ENCODE data around the gene TPK1. TPM values are rescaled to one million over a fixed set of nuclear protein-coding genes. Genes with fewer than 3 reads are reported as not detected.

Gene TPK1
- total and polyA plus RNA-seq, 2 of the 4 experiments (the other 2 are of a cell fraction): 0.38 to 1.8 TPM

DNA sequence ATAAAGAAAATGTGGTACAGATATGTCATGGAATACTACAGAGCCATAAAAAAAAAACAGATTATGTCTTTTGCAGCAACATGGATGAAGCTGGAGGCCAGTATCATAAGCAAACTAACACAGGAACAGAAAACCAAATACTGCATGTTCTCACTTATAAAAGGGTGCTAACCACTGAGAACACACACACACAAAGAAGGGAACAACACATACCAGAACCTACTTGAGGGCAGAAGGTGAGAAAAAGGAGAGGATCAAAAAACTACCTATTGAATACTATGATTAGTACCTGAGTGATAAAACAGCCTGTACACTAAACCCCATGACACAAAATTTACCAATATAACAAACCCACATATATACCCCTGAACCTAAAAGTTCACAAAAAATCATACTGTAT, 144.6 kb downstream of the TPK1 start:
- H3K9me3 ChIP-seq (ENCODE audit: control insufficient read depth, insufficient read depth, low read length): no peaks in the 10 kb centered on the region
- no peak overlapping the region for H2AK9ac ChIP-seq (replicated peaks; ENCODE audit: low read depth, low read length, poor library complexity)
- H3K36me3 ChIP-seq (ENCODE audit: control insufficient read depth, insufficient read depth, low read length): no peaks in the 10 kb centered on the region
- no peaks in the 10 kb centered on the region for H3K4me1 ChIP-seq (ENCODE audit: control insufficient read depth, insufficient read depth, low read length)
- no peaks in the 10 kb centered on the region for H4K20me1 ChIP-seq (ENCODE audit: insufficient read depth, low read length)
- no peak overlapping the region for H2BK120ac ChIP-seq (ENCODE audit: low read depth, low read length)
- H2AFZ ChIP-seq (replicated peaks; ENCODE audit: low read length, poor library complexity): no peak overlapping the region
- H2AK5ac ChIP-seq (ENCODE audit: low read depth, low read length): no peak overlapping the region
- intact Hi-C loops (cut with micrococcal nuclease): no loop called here
- BruUV-seq (replicated peaks): no TSS peak
- no peaks in the 10 kb centered on the region for H3K27me3 ChIP-seq (ENCODE audit: control insufficient read depth, insufficient read depth, low read length)
- no peaks in the 10 kb centered on the region for H3K9me1 ChIP-seq (ENCODE audit: insufficient read depth, low read length)
- dilution Hi-C loops (cut with HindIII; ENCODE audit: low sequenced_read_pairs, unreplicated experiment): no loop called here
- ChIA-PET POLR2A (ENCODE audit: unreplicated experiment) (no interaction called here), CTCF (no interaction called here)
- H4K8ac ChIP-seq (ENCODE audit: low read depth in 2 of 2, low read length in 2 of 2): no peak overlapping the region
- H4K5ac ChIP-seq (ENCODE audit: low read depth, low read length): no peak overlapping the region
- H3K79me1 ChIP-seq (ENCODE audit: low read depth in 1 of 2, low read length in 2 of 2): no peaks in the 10 kb centered on the region
- TF ChIP-seq FOS (IDR thresholded peaks at IDR 0.05; ENCODE audit: low read depth, low read length) (no peak), SMC3 (IDR thresholded peaks at IDR 0.05; ENCODE audit: low read depth, low read length) (no peak), RFX5 (IDR thresholded peaks at IDR 0.05; ENCODE audit: low read depth, low read length) (no peak), USF2 (IDR thresholded peaks at IDR 0.05; ENCODE audit: low read depth, low read length) (no peak), MAFK (IDR thresholded peaks at IDR 0.05; ENCODE audit: low read depth, low read length) (no peak), CEBPB (IDR thresholded peaks at IDR 0.05; ENCODE audit: low read depth, low read length) (no peak), NFE2L2 (IDR thresholded peaks at IDR 0.05; ENCODE audit: low read depth, low read length) (no peak), RAD21 (IDR thresholded peaks at IDR 0.05; ENCODE audit: low read length) (no peak), RCOR1 (IDR thresholded peaks at IDR 0.05; ENCODE audit: insufficient replicate concordance, low read length) (no peak), MXI1 (IDR thresholded peaks at IDR 0.05; ENCODE audit: borderline replicate concordance, low read depth, low read length) (no peak)
- TF ChIP-seq, protein P1, sequence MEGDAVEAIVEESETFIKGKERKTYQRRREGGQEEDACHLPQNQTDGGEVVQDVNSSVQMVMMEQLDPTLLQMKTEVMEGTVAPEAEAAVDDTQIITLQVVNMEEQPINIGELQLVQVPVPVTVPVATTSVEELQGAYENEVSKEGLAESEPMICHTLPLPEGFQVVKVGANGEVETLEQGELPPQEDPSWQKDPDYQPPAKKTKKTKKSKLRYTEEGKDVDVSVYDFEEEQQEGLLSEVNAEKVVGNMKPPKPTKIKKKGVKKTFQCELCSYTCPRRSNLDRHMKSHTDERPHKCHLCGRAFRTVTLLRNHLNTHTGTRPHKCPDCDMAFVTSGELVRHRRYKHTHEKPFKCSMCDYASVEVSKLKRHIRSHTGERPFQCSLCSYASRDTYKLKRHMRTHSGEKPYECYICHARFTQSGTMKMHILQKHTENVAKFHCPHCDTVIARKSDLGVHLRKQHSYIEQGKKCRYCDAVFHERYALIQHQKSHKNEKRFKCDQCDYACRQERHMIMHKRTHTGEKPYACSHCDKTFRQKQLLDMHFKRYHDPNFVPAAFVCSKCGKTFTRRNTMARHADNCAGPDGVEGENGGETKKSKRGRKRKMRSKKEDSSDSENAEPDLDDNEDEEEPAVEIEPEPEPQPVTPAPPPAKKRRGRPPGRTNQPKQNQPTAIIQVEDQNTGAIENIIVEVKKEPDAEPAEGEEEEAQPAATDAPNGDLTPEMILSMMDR (conservative IDR thresholded peaks at IDR 0.05; ENCODE audit: low read depth, low read length): no peak
- TF ChIP-seq, protein P2, sequence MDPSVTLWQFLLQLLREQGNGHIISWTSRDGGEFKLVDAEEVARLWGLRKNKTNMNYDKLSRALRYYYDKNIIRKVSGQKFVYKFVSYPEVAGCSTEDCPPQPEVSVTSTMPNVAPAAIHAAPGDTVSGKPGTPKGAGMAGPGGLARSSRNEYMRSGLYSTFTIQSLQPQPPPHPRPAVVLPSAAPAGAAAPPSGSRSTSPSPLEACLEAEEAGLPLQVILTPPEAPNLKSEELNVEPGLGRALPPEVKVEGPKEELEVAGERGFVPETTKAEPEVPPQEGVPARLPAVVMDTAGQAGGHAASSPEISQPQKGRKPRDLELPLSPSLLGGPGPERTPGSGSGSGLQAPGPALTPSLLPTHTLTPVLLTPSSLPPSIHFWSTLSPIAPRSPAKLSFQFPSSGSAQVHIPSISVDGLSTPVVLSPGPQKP (IDR thresholded peaks at IDR 0.05; ENCODE audit: borderline replicate concordance, low read depth, low read length): no peak
- H2BK20ac ChIP-seq (ENCODE audit: low read depth, low read length): no peak overlapping the region
- in situ Hi-C loops (cut with MboI; ENCODE audit: low sequenced_read_pairs): no loop called here
- H2BK15ac ChIP-seq (ENCODE audit: low read depth, low read length): no peak overlapping the region
- no peak overlapping the region for H3K18ac ChIP-seq (ENCODE audit: low read depth, low read length)
- H3K4me3 ChIP-seq (ENCODE audit: insufficient read depth, low read depth, low read length): no peak overlapping the region
- no peak overlapping the region for H3K4me2 ChIP-seq (ENCODE audit: low read depth, low read length)
- H3K56ac ChIP-seq (ENCODE audit: extremely low read depth, insufficient read depth, low read length): no peak overlapping the region
- no peak for DNase-seq
- H3K4ac ChIP-seq (ENCODE audit: low read depth, low read length): no peak overlapping the region
- no peak overlapping the region for H3K14ac ChIP-seq (replicated peaks; ENCODE audit: low read depth, low read length)
- no peak overlapping the region for H3K27ac ChIP-seq (ENCODE audit: insufficient read depth, low read length)
- no peak overlapping the region for H3K23ac ChIP-seq (ENCODE audit: low read depth, low read length)
- H3K9ac ChIP-seq (ENCODE audit: low read depth, low read length): no peak overlapping the region
- no peak for ATAC-seq (ENCODE audit: low read depth)
- H4K91ac ChIP-seq (ENCODE audit: insufficient read depth, low read depth, low read length): no peak overlapping the region
- no peak overlapping the region for H2BK5ac ChIP-seq (ENCODE audit: low read depth, low read length, poor library complexity, severe bottlenecking)
